Activated T-cell treated with anti-CD3 and anti-CD28 coated beads for 1 hour (primary cell): ENCODE measurements around the gene FBXL5.

Source experiments
- DNase-seq: peaks from one replicate; pipeline ENCODE4 v3.0.0-alpha.2; 2020; ENCODE audit warnings: low read depth

FBXL5 gene

DNA sequence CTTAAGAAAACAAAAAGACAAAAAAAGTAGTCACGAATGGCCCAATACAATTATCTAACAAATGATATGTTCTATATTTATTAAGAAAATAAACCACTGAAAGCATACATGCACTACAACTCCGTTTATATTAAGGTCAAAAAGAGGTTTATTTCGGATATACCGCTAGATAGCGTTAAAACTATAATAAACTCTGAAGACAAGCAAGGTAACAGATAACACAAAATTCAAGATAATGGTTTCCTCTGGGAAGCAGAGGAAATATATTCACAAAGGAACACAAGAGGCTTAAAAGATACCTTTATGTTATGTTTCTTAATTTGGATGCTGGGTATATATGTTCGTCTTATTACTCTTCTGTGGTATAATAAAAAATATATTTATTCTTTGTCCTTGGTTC, 21.7 kb upstream of the FBXL5 start:
- DNase-seq = no peak

- no peak for DNase-seq
These were observed 20.9 kb upstream of the FBXL5 start for GRCh38 chr4:15676039-15676438.

DNA sequence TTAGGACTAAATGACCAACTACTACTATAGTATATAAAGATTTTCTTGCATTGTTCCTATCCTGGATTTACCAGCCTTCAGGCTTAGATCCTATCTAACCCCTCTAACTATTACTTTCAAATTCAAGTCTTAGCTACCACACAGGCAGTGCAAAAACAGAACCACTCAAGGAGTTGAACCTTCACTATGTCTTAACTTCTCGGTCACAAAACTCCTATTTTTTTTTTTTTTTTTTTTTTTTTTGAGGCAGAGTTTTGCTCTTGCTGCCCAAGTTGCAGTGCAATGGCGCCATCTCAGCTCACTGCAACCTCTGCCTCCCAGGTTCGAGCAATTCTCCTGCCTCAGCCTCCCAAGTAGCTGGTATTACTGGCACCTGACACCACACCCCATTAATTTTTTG, 20.2 kb upstream of the FBXL5 start:
- DNase-seq = no peak

DNA sequence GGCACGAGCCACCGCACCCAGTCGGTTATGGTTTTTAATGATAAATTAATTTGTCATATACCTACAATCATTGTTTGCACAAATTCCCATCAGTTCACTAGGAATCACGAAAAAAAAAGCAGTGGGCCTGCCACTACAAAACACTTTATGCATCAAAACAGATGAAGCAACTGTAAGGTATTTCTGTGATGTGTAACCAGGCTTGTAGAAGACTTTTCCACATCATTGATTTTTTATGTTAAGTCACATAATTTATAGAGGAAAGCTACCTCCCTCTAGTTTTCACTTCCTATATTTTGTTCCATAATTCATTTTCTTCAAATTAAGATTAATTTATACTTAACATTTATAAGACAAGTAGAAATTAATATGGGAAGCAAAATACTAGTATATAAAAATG, 19.8 kb upstream of the FBXL5 start:
- DNase-seq = no peak

GRCh38 chr4:15674046-15674445, 18.9 kb upstream of the FBXL5 start:
- DNase-seq = no peak

DNA sequence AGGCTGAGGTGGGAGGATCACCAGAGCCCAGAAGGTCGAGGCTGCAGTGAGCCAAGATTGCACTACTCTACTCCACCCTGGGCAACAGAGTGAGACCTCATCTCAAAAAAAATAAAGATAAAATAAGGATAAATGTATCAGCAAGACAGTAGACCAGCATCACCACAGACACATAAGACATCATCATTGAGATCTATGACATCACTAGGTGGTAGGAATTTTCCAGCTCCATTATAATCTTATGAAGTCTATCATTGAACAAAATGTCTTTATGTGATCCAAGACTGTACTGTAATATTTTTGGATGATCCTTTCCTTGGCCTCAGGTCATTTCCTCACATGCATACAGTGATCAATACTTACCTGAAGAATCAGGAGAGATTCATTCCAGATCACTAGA, 18.2 kb upstream of the FBXL5 start:
- DNase-seq = no peak

- DNase-seq = no peak
These were observed 16.9 kb upstream of the FBXL5 start for GRCh38 chr4:15672101-15672500.

- no peak for DNase-seq
These were observed 15.4 kb upstream of the FBXL5 start for GRCh38 chr4:15670576-15670975.

DNA sequence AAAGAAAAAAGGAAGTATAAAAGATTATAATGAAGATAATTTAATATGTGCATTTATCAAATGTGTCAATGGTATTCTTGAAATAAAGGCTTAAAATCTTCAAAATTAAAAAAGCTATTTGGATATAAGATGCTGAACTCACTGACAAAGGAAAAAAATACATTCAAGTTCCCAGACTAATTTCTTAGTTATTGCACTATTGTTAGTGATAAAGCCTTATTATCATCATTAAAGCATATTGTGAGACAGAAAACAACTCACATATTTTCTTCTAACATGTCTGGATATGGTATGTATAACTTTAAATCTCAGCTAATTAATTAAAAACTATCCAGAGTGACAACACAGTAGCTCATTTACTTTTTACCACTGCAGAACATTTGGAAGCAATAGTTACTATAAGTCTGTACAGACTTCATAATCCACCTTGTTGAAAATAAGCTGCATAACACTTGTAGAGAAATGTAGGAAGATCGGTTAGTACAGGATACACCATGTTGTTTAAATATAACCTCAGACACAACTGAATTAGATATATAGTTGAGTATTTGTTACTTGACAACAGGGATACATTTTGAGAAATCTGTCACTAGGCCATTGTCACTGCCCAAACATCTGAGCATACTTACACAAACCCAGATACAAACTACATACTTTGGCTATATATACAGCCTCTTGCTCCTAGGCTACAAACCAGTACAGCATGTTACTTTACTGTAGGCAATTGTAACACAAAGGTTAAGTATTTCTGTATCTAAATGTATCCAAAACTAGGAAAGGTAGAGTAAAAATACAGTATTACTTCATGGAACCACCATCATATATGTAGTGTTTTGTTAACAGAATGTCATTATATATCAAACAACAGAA, 13.6 kb upstream of the FBXL5 start:
- DNase-seq = no peak

GRCh38 chr4:15667006-15667405, 11.8 kb upstream of the FBXL5 start:
- DNase-seq = no peak

GRCh38 chr4:15665753-15666365, 10.7 kb upstream of the FBXL5 start:
- DNase-seq = no peak

DNA sequence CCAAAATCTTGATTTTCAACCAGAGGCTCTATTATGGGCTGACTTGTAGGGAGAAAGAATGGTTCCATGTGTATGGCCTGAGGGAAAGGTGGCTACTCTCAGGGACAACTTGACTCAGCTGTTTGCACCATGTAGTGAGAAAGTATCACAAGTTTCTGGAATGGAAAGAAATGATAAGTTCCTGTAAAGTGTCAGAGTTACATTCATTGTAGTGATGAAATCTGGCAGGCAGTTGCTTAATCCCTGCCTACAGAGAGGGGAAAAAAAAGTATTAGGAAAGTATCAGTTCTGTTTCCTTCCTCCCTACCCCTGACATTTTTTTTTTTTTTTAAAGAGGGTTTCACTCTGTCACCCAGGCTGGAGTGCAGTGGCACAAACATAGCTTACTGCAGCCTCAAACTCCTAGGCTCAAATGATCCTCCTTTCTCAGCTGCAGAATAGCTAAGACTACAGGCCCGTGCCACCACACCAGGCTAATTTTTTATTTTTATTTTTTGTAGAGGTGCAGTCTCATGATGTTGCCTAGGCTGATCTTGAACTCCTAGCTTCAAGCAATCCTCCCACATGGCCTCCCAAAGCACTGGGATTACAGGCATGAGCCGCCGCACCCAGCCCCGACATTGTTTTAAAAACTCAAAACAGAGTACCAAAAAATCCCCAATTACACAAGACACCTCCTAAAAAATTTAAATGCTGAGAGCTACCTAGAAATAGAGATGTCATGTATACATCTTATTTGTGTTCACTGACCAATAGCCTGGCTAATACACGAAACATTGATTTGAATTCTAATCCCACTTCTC, 4.8 kb upstream of the FBXL5 start:
- no peak for DNase-seq

- DNase-seq = no peak
These were observed 3.6 kb upstream of the FBXL5 start for GRCh38 chr4:15658781-15659180.

DNA sequence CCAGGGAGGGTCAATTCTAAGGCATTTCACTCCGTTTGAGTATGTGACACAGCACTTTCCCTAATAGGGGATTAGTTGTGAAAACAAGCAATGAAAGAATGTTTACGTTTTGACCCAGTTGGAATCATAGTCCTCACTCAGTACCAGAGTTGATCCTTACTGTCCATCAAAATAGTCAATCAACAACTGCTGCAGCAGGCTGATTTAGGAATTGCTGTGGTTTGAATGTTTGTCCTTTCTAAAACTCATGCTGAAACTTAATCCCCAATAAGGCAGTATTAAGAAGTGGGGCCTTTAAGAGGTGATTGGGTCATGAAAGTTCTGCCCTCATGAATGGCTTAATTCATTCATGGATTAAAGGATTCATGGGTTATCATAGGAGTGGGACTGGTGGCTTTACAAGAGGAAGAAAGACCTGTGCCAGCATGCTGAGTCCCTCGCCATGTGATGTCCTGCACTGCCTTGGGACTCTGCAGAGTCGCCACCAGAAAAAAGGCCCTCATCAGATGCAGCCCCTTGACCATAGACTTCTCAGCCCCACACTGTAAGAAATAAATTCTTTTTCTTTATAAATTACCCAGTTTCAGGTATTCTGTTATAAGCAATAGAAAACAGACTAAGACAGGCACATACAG, 3.1 kb upstream of the FBXL5 start:
- DNase-seq = no peak

DNA sequence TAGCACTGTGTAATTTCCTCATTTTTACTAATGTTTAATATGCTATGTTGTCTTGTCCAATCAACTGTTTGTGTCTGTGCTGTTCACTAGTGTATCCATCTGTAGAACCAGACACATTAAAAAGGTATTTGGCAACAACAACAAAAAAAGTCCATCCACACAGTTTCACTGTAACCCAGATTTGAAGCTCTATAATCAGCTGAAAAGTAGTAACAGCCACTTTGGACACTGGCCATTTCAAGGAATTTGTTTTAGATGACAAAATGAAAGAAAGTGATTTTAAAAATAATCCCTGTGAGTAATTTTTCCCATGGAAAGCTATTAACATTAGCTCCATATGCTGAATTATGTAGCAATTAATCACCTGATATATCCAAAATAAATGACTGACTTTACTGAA, 2.2 kb upstream of the FBXL5 start:
- DNase-seq = no peak

DNA sequence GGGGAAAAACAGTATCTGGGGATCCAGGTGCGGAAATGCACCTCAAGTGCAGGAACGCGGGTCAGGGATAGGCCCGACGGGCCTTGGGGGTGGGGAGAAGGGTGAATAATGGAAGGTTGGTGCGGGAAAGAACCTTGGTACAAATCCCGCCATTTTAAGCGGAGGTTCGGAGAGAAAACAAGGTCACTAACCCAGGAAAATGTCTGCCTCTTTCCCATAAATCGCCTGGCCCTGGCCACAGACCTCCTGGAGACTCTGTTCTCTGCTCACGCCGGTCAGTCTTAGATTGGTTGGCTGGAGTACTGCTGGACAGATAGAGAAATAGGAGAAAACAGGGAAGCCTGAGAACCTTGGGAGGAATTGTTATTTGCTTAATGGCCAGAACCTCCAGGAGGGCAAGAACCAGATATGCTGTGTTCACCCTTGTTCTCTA, 897 bp upstream of the FBXL5 start:
- DNase-seq = no peak

- peak; percentile 24 for DNase-seq
These were observed 449 bp downstream of the FBXL5 start for GRCh38 chr4:15654593-15655222.

GRCh38 chr4:15653864-15654592, 1.1 kb downstream of the FBXL5 start:
- no peak for DNase-seq

DNA sequence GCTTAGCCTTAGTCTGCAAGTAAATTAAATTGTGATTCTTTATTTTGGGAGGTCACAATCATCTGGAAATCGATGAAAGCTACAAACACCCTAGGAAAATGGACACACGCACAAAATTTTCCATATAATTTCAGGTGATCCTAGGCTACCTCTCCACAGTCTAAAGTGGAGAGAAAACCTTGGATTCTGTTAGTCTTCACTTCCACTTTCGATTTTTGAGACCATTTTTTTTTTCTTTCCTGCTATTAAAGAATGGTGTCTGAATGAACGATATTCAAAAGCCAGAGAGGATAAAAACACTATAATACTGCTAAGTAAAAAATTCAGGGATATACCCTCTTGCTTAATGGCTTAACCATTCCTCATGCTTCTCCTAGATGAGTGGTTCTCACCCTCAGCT, 1.7 kb downstream of the FBXL5 start:
- no peak for DNase-seq

DNA sequence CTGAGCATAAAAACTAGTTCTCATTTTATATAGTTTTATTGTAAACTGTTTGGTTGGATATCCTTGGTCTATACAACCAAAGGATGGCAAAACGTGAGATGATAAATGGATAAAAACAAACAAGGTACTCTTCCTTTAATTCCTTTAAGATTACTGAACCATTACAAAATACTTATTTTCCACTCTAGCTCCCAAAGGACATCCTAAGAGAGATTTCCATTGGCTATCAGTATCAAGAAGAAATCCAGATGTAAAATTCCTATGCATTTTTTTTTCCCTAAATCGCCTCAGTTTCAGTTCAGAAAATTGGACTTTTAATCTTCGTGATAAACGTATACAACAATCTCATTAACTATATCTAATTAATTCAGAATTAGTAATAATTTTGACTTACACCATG, 2.3 kb downstream of the FBXL5 start:
- no peak for DNase-seq

GRCh38 chr4:15652191-15652590, 3.0 kb downstream of the FBXL5 start:
- DNase-seq = no peak
